Transverse colon (tissue), 3 donors: ENCODE measurements around the gene RPL15.

Experiments
- EP300 ChIP-seq: sonication (generic); formaldehyde crosslinking; IDR thresholded peaks from one replicate; pipeline ENCODE4 v1.6.1; 2017; ENCODE audit warnings: antibody characterized with exemption, low read depth
- POLR2A ChIP-seq: fragments of 450-650 bp; IDR thresholded peaks from one replicate; pipeline ENCODE4 v1.6.1; 2016; ENCODE audit warnings: antibody characterized with exemption, mild to moderate bottlenecking, moderate library complexity
- TF ChIP-seq, protein P1 (sequence below), 5 experiments: fragments of 200-600 bp in 3 of 5; fragments of 450-650 bp in 2 of 5; sonication (generic) in 3 of 5; IDR thresholded peaks; 1 replicate in 2 of 5; 2 replicates in 3 of 5; pipeline ENCODE4 v1.5.1; 2016 to 2017; ENCODE audit warnings: antibody characterized with exemption in 5 of 5, inconsistent platforms in 3 of 5, mild to moderate bottlenecking in 2 of 5, moderate library complexity in 1 of 5

DNA sequence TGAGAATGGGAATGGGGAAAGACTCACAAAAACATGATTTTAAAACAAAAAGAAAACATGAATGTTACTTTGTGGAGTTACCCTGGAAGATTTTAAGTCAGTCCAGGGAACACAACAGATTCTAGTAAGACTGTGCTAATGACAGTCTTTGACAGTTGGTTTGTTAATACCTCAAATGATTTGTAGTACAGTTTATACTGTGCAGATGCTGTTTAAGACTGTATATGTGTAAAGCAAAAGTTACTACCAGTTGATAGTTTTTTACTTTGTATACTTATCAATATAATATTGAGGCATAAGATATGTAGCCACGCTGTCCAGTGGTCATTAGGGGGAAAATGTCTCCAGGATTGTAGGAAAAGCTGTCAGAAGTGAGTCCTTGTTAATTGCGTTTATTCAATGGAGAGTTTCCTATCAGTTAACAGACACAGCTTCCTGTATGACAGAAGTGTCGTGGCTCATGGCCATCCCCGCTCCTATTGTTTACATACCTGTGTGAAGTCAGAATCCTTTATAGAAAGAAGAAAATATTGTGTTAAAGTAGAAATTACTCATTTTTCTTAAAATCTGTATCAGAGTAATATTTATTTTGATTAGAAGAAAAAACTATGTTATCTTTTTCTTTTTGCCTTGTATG lies 36.1 kb upstream of the RPL15 start:
- TF ChIP-seq, protein P1, sequence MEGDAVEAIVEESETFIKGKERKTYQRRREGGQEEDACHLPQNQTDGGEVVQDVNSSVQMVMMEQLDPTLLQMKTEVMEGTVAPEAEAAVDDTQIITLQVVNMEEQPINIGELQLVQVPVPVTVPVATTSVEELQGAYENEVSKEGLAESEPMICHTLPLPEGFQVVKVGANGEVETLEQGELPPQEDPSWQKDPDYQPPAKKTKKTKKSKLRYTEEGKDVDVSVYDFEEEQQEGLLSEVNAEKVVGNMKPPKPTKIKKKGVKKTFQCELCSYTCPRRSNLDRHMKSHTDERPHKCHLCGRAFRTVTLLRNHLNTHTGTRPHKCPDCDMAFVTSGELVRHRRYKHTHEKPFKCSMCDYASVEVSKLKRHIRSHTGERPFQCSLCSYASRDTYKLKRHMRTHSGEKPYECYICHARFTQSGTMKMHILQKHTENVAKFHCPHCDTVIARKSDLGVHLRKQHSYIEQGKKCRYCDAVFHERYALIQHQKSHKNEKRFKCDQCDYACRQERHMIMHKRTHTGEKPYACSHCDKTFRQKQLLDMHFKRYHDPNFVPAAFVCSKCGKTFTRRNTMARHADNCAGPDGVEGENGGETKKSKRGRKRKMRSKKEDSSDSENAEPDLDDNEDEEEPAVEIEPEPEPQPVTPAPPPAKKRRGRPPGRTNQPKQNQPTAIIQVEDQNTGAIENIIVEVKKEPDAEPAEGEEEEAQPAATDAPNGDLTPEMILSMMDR (IDR thresholded peaks at IDR 0.05) = no peak
- TF ChIP-seq POLR2A (no peak), EP300 (no peak)
